ENCODE data around the gene ALS2CL.
A peak's percentile ranks its signal among the peaks of the same experiment; 100 is the strongest.

ALS2CL gene

GRCh38 chr3:46664188-46664970 lies 29.1 kb downstream of the ALS2CL start:
- no peak for DNase-seq

- peak in 1 of 2 donors; percentile 13 for DNase-seq
Observed at GRCh38 chr3:46663591-46664135, 29.8 kb downstream of the ALS2CL start.

GRCh38 chr3:46662771-46663551 lies 30.5 kb downstream of the ALS2CL start:
- no peak for DNase-seq

GRCh38 chr3:46661776-46662766 lies 31.4 kb downstream of the ALS2CL start:
- DNase-seq, result no peak

GRCh38 chr3:46660543-46661523 lies 32.6 kb downstream of the ALS2CL start:
- DNase-seq, result no peak

GRCh38 chr3:46660003-46660402 lies 33.5 kb downstream of the ALS2CL start:
- DNase-seq, result no peak

GRCh38 chr3:46659285-46659684 lies 34.2 kb downstream of the ALS2CL start:
- no peak for DNase-seq

- no peak for DNase-seq
Observed at GRCh38 chr3:46656778-46657556, 36.5 kb downstream of the ALS2CL start.

GRCh38 chr3:46655271-46655670 lies 38.2 kb downstream of the ALS2CL start:
- no peak for DNase-seq

GRCh38 chr3:46651084-46651483 lies 42.4 kb downstream of the ALS2CL start:
- no peak for DNase-seq

GRCh38 chr3:46649436-46649835 lies 44.0 kb downstream of the ALS2CL start:
- DNase-seq, result no peak

- no peak for DNase-seq
Observed at GRCh38 chr3:46648096-46648495, 45.4 kb downstream of the ALS2CL start.

- no peak for DNase-seq
Observed at GRCh38 chr3:46646700-46647099, 46.8 kb downstream of the ALS2CL start.

- DNase-seq, result no peak
Observed at GRCh38 chr3:46643701-46644100, 49.8 kb downstream of the ALS2CL start.

GRCh38 chr3:46642971-46643370 lies 50.5 kb downstream of the ALS2CL start:
- no peak for DNase-seq

- no peak for DNase-seq
Observed at GRCh38 chr3:46640927-46641326, 52.6 kb downstream of the ALS2CL start.

GRCh38 chr3:46639221-46639620 lies 54.3 kb downstream of the ALS2CL start:
- no peak for DNase-seq

GRCh38 chr3:46634856-46635255 lies 58.6 kb downstream of the ALS2CL start:
- DNase-seq, result no peak

- no peak for DNase-seq
Observed at GRCh38 chr3:46632792-46633191, 60.7 kb downstream of the ALS2CL start.
